HG03520 (cell line): ENCODE measurements around the gene DNAAF2.
"Not testable (repeated sequence)": the region's sequence is repeated elsewhere in the genome, so short reads cannot be mapped to it uniquely, and the experiment has no call there.

Source experiments
- ATAC-seq: cut with Tn5 transposase; IDR thresholded peaks from one replicate; pipeline ENCODE4 v1.9.1; 2021; ENCODE audit warnings: mild to moderate bottlenecking, moderate library complexity; ENCODE audit not compliant: unreplicated experiment

Gene DNAAF2

DNA sequence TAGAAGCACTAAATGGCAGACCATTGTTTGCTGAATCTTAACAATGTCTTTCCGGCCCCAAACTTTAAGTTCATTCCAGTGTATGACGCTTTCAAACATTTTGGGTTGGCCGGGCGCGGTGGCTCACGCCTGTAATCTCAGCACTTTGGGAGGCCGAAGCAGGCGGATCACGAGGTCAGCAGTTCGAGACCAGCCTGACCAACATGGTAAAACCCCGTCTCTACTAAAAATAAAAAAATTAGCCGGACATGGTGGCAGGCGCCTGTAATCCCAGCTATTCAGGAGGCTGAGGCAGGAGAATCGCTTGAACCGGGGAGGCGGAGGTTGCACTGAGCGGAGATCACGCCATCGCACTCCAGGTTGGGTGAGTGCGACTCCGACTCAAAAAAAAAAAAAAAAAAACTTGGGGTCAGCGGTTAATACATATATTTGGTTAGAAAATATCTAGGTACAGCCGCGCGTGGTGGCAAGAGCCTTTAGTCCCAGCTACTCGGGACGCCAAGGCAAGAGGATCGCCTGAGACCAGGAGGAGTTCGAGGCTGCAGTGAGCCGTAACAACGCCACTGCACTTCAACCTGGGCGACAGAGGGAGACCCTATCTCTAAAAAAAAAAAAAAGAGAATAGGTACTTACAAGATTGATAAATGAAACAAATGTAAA lies 49.9 kb downstream of the DNAAF2 start:
- ATAC-seq = not testable (repeated sequence)

DNA sequence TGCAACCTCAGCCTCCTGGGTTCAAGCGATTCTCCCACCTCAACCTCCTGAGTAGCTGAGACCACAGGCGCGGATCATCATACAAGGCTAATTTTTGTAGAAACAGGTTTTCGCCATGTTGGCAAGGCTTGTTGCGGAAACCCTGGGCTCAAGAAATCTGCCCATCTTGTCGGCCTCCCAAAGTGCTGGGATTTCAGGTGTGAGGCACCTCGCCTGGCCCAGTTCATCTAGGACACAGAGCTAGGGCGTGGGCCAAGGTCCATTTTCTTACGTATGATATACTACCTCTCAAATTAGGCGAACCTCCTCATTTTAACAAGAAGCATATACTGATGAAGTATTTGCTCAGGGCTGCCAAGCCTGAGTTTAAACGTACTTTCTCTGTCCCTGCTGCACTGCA lies 51.0 kb downstream of the DNAAF2 start:
- ATAC-seq = no peak

DNA sequence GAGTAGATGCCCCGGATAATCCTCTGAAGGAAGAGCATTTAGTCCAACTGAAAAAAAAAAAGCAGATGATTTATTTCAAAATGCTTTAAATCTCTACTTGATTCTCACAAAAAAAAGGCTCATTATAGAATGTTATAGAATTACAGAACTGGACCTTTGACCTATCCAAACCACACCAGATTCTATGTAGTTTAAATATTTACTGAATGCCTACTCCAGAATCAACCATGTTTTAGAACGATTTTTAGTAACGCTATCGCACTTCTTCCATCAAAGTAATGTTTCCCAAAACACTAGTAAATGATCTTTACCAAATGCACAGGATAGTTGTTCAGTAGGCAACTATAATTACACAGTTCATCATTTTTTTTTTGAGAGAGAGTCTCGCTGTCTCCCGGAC lies 51.4 kb downstream of the DNAAF2 start:
- no peak for ATAC-seq

DNA sequence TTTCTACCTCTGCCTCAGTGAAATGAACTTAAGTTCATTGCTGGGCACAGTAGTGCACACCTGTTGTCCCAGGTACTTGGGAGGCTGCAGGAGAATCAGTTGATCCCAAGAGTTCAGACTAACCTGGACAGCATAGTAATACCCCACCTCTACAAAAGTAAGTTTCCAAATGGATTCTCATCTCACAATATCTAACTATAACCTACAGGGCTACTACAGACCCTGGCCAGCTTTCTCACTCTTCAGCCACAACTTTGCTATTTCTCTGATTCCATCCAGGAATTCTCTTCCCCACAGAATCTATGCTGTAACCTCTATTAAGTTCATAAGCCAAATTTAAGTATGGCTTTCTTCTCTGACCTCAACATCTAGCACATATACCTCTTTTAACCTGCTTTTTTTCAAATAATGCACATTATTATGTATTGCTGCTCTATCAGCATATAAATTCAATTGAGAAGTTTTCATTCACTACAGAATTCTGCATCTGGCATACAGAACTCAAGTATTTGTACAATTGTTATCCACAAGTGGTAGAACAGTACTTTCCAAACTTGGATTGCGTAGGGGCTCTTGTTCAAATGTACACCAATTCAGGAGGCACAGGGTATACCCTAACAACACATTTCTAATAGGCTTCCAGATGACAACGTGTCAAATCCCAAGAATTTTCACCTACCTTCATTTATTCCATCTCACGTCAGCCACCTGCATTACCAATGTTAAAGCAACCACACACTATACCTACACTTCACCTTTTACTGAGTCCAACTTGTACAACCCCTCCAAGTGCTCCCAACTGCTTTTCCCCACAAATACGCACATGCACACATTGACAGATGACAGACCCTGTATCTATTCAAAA lies 52.7 kb downstream of the DNAAF2 start:
- no peak for ATAC-seq

DNA sequence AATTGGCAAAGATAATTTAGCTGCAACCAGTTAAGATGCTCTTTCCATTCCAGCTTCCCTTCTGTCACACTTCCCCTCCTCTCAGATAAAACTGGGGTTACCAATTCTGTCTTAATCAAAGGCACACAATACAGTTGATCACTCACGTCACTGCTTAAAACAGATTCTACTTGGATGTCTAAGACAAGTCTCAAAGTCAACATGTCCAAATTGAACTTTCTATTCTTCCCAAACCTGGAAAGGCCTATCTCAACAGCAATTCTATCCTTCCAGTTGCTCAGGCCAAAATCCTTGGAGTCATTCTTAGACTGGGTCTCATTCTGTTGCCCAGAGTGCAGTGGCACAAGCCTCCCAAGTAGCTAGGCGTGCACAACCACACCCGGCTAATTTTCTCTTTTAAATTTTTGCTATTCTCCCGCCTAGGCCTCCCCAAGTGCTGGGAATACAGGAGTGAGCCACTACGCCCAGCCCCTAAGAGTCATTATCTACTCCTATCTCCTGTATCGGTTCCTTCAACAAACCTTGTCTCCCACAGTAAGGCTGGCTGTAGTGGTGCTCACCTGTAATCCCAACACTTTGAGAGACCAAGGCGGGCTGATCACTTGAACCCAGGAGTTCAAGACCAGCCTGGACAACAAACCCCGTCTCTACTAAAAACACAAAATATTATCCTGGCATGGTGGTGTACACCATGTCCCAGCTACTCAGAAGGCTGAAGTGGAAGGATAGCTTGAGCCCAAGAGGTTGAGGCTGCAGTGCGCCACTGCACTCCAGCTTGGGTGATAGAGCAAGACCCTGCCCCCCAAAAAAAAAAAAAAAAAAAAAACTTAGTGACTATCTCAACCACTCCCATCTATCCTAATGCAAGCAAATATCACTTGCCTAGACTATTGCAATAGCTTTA lies 53.6 kb downstream of the DNAAF2 start:
- ATAC-seq = no peak

DNA sequence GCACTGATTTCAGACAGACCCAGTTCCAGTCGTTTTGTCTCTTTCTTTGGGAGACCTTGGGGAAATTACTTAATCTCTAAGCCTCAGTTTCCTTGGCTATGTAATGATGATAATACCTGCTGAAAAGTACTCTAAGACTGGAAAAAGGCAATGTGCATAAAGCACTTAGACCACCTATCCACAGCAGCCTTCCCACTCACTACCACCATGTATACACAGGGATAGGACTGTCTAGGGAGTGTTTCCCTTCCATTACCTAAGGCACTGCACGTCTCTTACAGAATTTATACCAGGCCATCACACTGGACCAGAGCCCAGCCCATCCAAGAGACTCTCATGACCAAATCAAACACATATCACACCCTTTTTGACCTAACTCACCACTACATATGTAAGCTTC lies 55.2 kb downstream of the DNAAF2 start:
- no peak for ATAC-seq

DNA sequence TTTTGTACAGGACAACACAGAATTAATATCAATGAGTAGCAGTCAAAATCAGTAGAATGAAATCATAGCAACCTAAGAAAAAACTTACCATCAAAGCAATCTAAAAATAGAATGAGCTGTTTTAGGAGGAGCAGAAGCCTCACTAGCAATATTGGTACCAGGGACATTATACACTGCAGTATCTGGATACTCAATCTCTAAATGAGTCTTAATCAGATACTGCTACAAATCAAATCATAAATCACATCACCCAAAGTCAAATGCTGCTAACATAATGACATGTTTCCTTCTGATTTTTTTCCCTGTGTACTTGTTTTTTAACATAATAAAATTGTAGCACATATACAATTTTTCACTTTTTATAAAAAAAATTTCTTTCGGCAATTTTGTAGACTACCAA lies 56.9 kb downstream of the DNAAF2 start:
- ATAC-seq = no peak
